Rectal smooth muscle tissue (tissue), 1 donor: ENCODE measurements around the gene FKBP5.

Source experiments
- H3K27ac ChIP-seq: one replicate; pipeline ENCODE4 v1.7.0; 2013; ENCODE audit warnings: low read depth, low read length, inconsistent platforms
- H3K27me3 ChIP-seq: one replicate; pipeline ENCODE4 v1.7.0; 2013; ENCODE audit warnings: low read length; ENCODE audit not compliant: control insufficient read depth, insufficient read depth
- H3K36me3 ChIP-seq: one replicate; pipeline ENCODE4 v1.7.0; 2013; ENCODE audit warnings: low read length; ENCODE audit not compliant: control insufficient read depth, insufficient read depth
- H3K4me1 ChIP-seq: one replicate; pipeline ENCODE4 v1.7.0; 2013; ENCODE audit warnings: low read length; ENCODE audit not compliant: control insufficient read depth, insufficient read depth
- H3K4me3 ChIP-seq: one replicate; pipeline ENCODE4 v1.7.0; 2013; ENCODE audit warnings: low read length
- H3K9ac ChIP-seq: one replicate; pipeline ENCODE4 v1.7.0; 2013; ENCODE audit warnings: low read length

FKBP5 gene

DNA sequence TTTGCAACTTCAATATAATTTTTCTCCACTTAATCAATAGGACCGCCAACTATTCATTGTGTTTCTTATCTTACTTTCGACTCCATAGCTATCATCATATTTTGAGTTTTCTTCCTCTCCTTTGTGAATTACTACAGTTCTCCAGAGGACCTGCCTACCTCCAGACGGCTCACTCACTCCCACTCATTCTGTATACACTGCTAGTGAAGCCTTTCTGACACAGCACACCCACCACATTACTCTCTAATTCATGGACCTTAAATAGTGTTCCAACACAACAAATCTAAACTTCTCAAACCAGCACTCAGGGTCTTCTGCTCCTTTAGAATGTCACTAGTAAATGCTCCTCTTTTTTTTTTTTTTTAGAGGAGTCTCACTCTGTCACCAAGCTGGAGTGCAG lies 23.8 kb downstream of the FKBP5 start:
- H3K4me1 ChIP-seq = peaks cover 5% of the 10 kb centered on the region
- H3K27ac ChIP-seq = no peak overlapping the region
- no peak overlapping the region for H3K4me3 ChIP-seq
- H3K9ac ChIP-seq = no peak overlapping the region
- no peaks in the 10 kb centered on the region for H3K36me3 ChIP-seq
- no peaks in the 10 kb centered on the region for H3K27me3 ChIP-seq

DNA sequence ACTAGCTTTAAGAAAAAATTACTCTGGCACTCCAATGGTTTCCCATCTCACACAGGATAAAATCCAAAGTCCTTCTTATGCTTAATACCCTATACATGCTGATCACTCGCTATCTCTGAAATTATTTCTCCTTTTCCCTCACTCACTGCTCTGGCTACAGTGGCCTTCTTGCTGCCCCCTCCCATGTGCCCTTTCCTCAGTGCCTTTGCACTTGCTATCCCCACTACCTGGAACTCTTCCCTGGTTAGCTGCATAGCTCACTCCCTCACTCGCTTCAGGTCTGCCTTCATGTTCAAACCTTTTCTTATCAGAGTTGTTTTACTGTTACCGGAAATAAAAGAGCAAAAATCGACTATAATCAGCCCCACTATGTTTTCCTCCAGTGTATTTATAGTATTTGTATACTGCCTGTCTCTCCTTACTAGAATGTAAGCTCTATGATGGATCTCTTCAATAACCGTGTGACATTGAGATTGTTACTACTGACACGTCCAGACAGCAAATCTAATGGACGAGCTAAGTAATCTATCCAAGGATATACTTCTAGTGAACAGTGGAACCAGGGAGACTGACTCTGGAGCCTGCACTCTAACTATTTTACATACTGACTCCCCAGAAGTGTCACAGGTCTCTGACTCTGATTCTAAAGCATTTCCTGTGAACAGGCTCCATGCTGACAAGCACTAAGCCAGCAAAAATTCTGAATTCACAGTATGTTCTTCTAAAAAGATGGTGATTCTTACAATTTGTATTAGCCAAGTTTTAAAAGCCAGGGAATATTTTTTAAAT lies 25.1 kb downstream of the FKBP5 start:
- no peak overlapping the region for H3K4me3 ChIP-seq
- H3K9ac ChIP-seq = no peak overlapping the region
- H3K27me3 ChIP-seq = no peaks in the 10 kb centered on the region
- H3K27ac ChIP-seq = no peak overlapping the region
- H3K4me1 ChIP-seq = no peaks in the 10 kb centered on the region
- H3K36me3 ChIP-seq = no peaks in the 10 kb centered on the region

DNA sequence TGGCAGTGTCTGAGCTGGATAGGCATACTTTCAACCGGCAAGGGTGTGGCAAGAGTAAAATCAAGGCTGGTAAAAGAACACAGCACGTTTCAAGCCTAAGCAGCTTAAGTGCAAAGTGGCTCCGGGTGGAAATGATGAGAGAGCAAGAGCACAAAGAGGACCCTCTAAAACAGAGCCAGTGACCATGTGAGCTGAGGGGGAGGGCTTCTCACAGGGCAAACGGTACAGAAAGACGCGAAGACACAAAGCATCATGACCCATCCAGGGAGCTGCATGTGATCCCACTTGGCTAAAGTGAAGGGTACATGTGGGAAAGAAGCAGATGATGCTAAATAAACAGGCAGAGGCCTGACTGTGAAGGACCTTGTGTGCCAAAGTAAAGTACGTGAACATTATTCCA lies 25.7 kb downstream of the FKBP5 start:
- H3K4me1 ChIP-seq = no peaks in the 10 kb centered on the region
- no peak overlapping the region for H3K9ac ChIP-seq
- H3K4me3 ChIP-seq = no peak overlapping the region
- no peak overlapping the region for H3K27ac ChIP-seq
- no peaks in the 10 kb centered on the region for H3K36me3 ChIP-seq
- H3K27me3 ChIP-seq = no peaks in the 10 kb centered on the region

DNA sequence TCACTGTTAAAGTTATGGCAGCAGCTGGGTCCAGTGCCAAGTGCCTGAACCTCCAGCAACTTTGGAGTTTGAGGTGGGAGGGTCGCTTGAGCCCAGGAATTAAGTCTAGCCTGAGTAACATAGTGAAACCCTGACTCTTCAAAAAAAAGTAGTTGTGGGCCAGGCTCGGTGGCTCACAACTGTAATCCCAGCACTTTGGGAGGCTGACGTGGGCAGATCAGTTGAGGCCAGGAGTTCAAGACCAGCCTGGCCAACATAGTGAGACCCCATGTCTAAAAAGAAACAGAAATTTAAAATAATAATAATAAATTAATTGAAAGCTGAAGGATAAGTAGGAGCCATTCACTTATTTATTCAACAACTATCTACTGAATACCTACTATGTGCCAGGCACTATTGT lies 33.8 kb downstream of the FKBP5 start:
- Histone ChIP-seq H3K4me1 (no peaks in the 10 kb centered on the region), H3K27ac (no peak overlapping the region), H3K9ac (no peak overlapping the region), H3K27me3 (no peaks in the 10 kb centered on the region), H3K36me3 (no peaks in the 10 kb centered on the region), H3K4me3 (no peak overlapping the region)

DNA sequence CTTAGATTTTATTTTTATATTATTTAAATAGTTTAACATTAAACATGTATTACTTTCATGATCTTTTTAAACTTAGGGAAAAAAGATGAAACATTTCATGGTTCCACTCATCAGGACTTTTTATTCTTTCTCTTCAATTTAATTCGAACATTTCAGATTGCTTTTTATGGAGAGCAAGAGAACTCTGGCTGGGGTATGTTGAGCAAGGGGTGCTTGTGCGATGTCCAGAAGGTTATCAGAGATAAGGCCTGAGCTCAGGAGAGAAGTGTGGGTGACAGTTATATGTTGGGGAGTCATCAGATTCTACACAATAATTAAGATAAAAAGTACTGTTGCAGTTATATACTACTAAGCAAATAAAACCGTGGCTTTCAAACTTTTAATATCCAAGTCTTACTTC lies 37.5 kb downstream of the FKBP5 start:
- Histone ChIP-seq H3K4me1 (no peaks in the 10 kb centered on the region), H3K36me3 (no peaks in the 10 kb centered on the region), H3K4me3 (no peak overlapping the region), H3K27ac (no peak overlapping the region), H3K9ac (no peak overlapping the region), H3K27me3 (no peaks in the 10 kb centered on the region)

DNA sequence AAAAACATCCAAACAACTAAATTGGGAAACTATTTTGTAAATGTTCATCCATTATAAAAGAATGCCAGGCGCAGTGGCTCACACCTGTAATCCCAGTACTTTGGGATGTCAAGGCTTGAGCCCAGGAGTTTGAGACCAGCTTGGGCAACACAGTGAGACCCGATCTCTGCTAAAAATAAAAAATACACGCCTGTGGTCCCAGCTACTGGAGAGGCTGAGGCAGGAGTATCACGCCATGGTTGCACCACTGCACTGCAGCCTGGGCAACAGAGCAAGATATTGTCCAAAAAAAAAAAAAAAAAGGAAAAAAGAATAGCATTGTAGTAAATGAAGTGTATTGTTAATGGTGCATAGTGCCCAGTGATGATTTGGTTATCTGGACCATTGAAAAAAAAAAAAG lies 38.7 kb downstream of the FKBP5 start:
- Histone ChIP-seq H3K4me1 (no peaks in the 10 kb centered on the region), H3K36me3 (no peaks in the 10 kb centered on the region), H3K4me3 (no peak overlapping the region), H3K9ac (no peak overlapping the region), H3K27ac (no peak overlapping the region), H3K27me3 (no peaks in the 10 kb centered on the region)

DNA sequence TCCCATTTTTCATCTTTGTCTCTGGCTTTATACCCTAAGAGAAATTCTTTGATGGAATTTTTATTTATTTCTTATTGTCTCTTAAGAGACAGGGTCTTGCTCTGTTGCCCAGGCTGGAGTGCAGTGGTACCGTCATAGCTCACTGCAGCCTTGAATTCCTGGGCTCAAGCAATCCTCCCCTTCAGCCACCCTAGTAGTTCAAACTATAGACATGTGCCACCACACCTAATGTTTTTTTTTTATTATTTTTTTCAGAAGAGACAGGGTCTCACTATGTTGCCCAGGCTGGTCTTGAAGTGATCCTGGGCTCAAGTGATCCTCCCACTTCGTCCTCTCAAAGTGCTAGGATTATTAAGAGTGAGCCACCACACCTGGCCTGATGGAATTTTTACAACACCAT lies 40.5 kb downstream of the FKBP5 start:
- no peaks in the 10 kb centered on the region for H3K27me3 ChIP-seq
- no peak overlapping the region for H3K27ac ChIP-seq
- H3K9ac ChIP-seq = no peak overlapping the region
- H3K36me3 ChIP-seq = no peaks in the 10 kb centered on the region
- no peak overlapping the region for H3K4me3 ChIP-seq
- H3K4me1 ChIP-seq = no peaks in the 10 kb centered on the region

DNA sequence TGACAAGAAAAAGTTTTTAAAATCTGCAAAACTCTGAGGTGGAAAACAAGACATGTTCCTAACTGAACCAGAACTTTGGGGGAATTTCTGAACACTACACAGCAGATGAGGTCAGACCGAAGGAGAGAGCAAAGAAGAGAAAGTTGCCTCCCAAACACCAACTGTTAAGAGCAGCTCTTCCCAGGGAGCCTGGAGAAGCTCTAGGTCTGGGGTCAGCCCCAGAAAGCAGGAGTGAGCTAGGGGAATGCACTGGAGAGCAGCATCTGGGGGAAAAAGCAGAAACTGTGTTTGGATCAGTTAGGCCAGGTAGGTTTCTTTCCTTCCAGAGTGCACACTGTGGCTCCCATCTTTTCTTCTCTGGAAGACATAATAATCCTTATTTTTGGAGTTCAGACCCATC lies 41.3 kb downstream of the FKBP5 start:
- Histone ChIP-seq H3K36me3 (no peaks in the 10 kb centered on the region), H3K27me3 (no peaks in the 10 kb centered on the region), H3K27ac (no peak overlapping the region), H3K4me1 (no peaks in the 10 kb centered on the region), H3K4me3 (no peak overlapping the region), H3K9ac (no peak overlapping the region)

DNA sequence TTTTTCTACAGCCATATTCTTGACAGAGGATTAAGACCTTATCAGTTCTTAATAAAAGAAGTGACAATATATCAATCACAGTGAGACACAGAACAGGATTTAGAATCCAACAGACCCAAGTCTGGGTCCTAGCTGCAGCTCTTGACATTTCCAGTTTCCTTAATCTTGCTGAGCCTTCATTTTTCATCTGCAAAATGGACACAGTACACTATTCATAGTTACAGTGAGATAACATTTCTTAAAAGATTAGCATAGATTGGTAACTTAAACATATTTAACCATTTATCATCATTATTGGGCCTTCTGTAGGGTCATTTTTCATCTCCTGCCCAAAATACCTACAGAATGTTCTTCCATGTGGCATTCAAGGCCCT lies 45.6 kb downstream of the FKBP5 start:
- Histone ChIP-seq H3K4me3 (no peak overlapping the region), H3K36me3 (peaks cover 2% of the 10 kb centered on the region), H3K9ac (no peak overlapping the region), H3K27me3 (no peaks in the 10 kb centered on the region), H3K27ac (no peak overlapping the region), H3K4me1 (no peaks in the 10 kb centered on the region)

DNA sequence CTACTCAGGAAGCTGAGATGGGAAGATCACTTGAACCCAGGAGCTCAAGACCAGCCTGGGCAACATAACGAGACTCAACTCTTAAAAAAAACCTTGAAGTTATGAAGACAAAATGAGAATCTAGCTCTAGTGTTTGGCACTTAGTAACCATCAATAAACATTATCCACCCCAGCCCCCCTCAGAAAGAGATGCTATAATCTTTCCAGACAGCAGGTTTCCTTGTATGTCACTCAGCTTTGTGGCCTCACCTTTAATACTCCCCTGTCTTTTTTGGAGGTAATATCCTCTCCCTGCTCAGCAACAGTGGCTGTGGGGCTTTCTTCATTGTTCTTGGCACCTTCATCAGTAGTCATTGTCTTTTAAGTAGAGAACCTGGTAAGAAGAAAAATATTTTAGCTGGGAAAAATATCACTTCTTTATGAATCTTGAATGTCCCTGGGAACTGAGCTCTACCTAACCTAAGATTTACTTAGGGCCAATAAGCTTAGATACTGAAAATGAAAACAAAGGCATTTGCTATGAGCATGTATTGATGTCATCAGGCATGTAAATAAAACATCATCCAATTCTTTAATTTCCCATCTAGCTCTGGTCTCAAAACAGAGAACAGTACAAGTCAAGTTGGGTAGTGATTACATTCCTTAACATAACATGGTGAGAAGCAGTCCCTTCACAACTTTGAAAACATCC lies 46.1 kb downstream of the FKBP5 start:
- Histone ChIP-seq H3K27me3 (no peaks in the 10 kb centered on the region), H3K4me3 (no peak overlapping the region), H3K9ac (no peak overlapping the region), H3K4me1 (no peaks in the 10 kb centered on the region), H3K36me3 (peaks cover 2% of the 10 kb centered on the region), H3K27ac (no peak overlapping the region)

DNA sequence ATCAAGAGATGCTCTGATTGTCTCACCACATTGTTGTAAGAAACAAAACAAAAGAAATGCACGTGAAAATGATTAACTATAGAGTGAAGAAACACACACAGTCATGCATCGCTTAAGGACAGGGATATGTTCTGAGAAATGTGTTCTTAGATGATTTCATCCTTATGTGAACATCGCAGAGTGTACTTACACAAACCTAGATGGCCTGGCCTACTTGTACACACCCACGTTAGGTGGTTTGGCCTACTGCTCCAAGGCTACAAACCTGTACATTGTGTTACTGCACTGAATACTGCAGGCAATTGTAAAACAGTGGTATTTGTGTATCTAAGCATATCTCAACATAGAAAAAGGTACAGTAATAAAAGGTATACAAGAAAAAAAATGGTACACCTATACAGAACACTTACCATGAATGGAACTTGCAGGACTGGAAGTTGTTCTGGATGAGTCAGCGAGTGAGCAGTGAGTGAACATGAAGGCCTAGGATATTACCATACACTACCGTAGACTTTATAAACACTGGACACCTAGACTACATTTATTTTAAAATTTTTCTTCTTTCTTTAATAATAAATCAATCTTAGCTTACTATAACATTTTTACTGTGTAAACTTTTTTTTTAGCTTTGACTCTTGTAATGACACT lies 48.6 kb downstream of the FKBP5 start:
- H3K4me3 ChIP-seq = no peak overlapping the region
- no peaks in the 10 kb centered on the region for H3K4me1 ChIP-seq
- H3K27me3 ChIP-seq = no peaks in the 10 kb centered on the region
- H3K36me3 ChIP-seq = peaks cover 2% of the 10 kb centered on the region
- H3K9ac ChIP-seq = no peak overlapping the region
- no peak overlapping the region for H3K27ac ChIP-seq

DNA sequence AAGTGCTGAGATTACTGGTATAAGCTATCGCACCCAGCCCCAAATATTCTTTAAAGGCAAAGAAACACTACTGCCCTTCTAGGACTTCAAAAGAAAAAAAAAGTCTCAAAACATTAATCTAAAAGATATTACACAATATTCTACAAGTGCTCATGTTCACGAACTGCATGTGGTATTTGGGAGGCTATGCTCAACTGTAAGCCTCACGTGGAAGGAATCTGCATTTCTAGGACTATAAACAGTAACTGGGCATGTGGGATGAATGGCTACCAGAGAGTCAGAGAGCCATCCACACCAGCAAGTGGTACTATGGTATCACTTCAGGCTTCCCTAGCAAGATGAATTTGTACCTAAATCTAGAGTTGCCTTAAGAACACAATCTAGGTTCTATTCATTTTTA lies 50.0 kb downstream of the FKBP5 start:
- Histone ChIP-seq H3K4me1 (no peaks in the 10 kb centered on the region), H3K27ac (no peak overlapping the region), H3K36me3 (peaks cover 2% of the 10 kb centered on the region), H3K9ac (no peak overlapping the region), H3K4me3 (no peak overlapping the region), H3K27me3 (no peaks in the 10 kb centered on the region)
